Osteoblast (primary cell): Measurements from ENCODE around the gene CACNA1D. TPM values are rescaled to one million over a fixed set of nuclear protein-coding genes. Genes with fewer than 3 reads are reported as not detected.

Experiments used
- DNase-seq: peaks from one replicate; pipeline ENCODE4 v3.0.0; 2011; ENCODE audit warnings: low spot score, mixed read lengths; ENCODE audit not compliant: insufficient read length; ENCODE audit errors: missing footprints
- H2AFZ ChIP-seq: 2 replicates; pipeline ENCODE4 v1.6.0; 2011; ENCODE audit warnings: mild to moderate bottlenecking, low read length
- H3K27ac ChIP-seq: 2 replicates; pipeline ENCODE4 v1.5.1; 2011; ENCODE audit warnings: mild to moderate bottlenecking, low read depth, low read length, moderate library complexity
- H3K27me3 ChIP-seq: 2 replicates; pipeline ENCODE4 v1.6.0; 2012; ENCODE audit warnings: mild to moderate bottlenecking, control low read depth, inconsistent platforms, low read length, moderate library complexity; ENCODE audit not compliant: insufficient read depth
- H3K36me3 ChIP-seq: 2 replicates; pipeline ENCODE4 v1.5.1; 2011; ENCODE audit warnings: mild to moderate bottlenecking, low read length, control low read depth, moderate library complexity; ENCODE audit not compliant: insufficient read depth
- H3K4me1 ChIP-seq: 2 replicates; pipeline ENCODE4 v1.5.1; 2011; ENCODE audit warnings: mild to moderate bottlenecking, low read length, control low read depth, moderate library complexity; ENCODE audit not compliant: insufficient read depth
- H3K4me2 ChIP-seq: 2 replicates; pipeline ENCODE4 v1.6.0; 2011; ENCODE audit warnings: mild to moderate bottlenecking, low read length; ENCODE audit not compliant: insufficient read depth
- H3K4me3 ChIP-seq: fragments of 200-600 bp; sonication (generic); 3 replicates; pipeline ENCODE4 v1.5.1; 2012; ENCODE audit warnings: mild to moderate bottlenecking, low read length, inconsistent platforms; ENCODE audit not compliant: insufficient read depth
- H3K79me2 ChIP-seq: 2 replicates; pipeline ENCODE4 v1.6.0; 2012; ENCODE audit warnings: mild to moderate bottlenecking, low read length, control low read depth, inconsistent platforms; ENCODE audit not compliant: insufficient read depth
- H3K9me3 ChIP-seq: 2 replicates; pipeline ENCODE4 v1.5.1; 2011; ENCODE audit warnings: low read depth, low read length, control low read depth
- H4K20me1 ChIP-seq: 2 replicates; pipeline ENCODE4 v1.6.0; 2012; ENCODE audit warnings: mild to moderate bottlenecking, low read length, control low read depth; ENCODE audit not compliant: insufficient read depth
- CTCF ChIP-seq: IDR thresholded peaks from 2 replicates; pipeline ENCODE4 v1.5.1; 2011; ENCODE audit warnings: mild to moderate bottlenecking, low read depth, low read length, moderate library complexity; ENCODE audit errors: extremely low read depth
- total RNA-seq: library from RNA; depleted of rRNA; stranded (reverse); fragments of >200 nt; gene quantifications from 2 replicates; pipeline ENCODE4 v1.2.3, GENCODE V29; 2012

Gene CACNA1D
- total RNA-seq, 1 donor, result under 0.01 TPM

DNA sequence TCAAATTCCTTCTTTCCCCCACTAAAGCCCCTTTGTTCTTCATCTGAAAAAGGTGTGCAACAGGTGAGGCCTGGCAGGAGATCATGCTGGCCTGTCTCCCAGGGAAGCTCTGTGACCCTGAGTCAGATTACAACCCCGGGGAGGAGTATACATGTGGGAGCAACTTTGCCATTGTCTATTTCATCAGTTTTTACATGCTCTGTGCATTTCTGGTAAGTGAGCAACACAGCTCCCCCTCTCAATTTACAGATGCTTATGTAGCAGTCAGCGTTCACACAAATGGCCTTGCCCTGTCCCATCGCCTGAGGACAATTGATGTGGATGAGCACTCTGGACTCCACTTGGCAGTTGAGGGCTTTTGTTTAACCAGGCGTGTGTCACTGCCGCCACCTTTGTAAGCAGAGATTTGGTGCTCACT, 281.4 kb downstream of the CACNA1D start:
- no peak overlapping the region for H3K4me3 ChIP-seq

GRCh38 chr3:53776494-53777101, 282.2 kb downstream of the CACNA1D start:
- Histone ChIP-seq H3K4me3 (peak overlapping the region; percentile 13), H3K79me2 (no peaks in the 10 kb centered on the region), H3K27me3 (no peaks in the 10 kb centered on the region), H3K9me3 (no peaks in the 10 kb centered on the region), H3K4me1 (peaks cover 34% of the 10 kb centered on the region), H2AFZ (peak overlapping the region; percentile 16), H4K20me1 (no peaks in the 10 kb centered on the region), H3K36me3 (no peaks in the 10 kb centered on the region), H3K4me2 (peak overlapping the region; percentile 52), H3K27ac (peak overlapping the region; percentile 54)
- no peak for TF ChIP-seq CTCF
- DNase-seq, result no peak

More for the DNA sequence above, 281.4 kb downstream of the CACNA1D start:
- Histone ChIP-seq H2AFZ (peak overlapping the region; percentile 21), H3K4me2 (no peak overlapping the region), H3K36me3 (no peaks in the 10 kb centered on the region), H4K20me1 (no peaks in the 10 kb centered on the region), H3K9me3 (no peaks in the 10 kb centered on the region), H3K27me3 (peaks cover 3% of the 10 kb centered on the region), H3K27ac (peak overlapping the region; percentile 54), H3K79me2 (no peaks in the 10 kb centered on the region), H3K4me1 (peaks cover 34% of the 10 kb centered on the region)
- no peak for TF ChIP-seq CTCF
- no peak for DNase-seq

DNA sequence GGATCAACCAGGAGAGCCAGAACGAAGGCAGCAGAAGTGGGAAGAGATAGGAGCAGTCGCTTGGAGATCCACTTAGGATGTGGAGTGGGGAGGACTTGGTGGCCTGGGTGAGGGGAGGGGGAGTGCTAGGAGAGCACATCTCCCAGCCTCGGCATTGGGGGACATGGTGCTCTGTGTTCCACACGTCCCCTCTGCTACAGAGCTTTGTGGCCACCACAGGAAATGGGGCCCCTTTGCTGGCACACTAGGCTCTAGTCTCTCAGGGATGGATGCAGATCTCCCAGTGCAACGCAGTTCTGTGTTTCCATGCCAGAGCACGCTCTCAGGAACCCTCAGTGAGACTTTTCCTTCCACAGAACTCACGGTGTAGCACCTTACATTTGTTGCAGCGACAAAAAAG, 283.1 kb downstream of the CACNA1D start:
- H3K4me3 ChIP-seq, result no peak overlapping the region
- H3K27ac ChIP-seq, result peak overlapping the region; percentile 54
- no peaks in the 10 kb centered on the region for H3K79me2 ChIP-seq
- H4K20me1 ChIP-seq, result no peaks in the 10 kb centered on the region
- peaks cover 34% of the 10 kb centered on the region for H3K4me1 ChIP-seq
- H3K4me2 ChIP-seq, result no peak overlapping the region
- no peaks in the 10 kb centered on the region for H3K27me3 ChIP-seq
- no peak for DNase-seq
- no peak overlapping the region for H2AFZ ChIP-seq
- no peak for TF ChIP-seq CTCF
- H3K36me3 ChIP-seq, result no peaks in the 10 kb centered on the region
- H3K9me3 ChIP-seq, result no peaks in the 10 kb centered on the region

DNA sequence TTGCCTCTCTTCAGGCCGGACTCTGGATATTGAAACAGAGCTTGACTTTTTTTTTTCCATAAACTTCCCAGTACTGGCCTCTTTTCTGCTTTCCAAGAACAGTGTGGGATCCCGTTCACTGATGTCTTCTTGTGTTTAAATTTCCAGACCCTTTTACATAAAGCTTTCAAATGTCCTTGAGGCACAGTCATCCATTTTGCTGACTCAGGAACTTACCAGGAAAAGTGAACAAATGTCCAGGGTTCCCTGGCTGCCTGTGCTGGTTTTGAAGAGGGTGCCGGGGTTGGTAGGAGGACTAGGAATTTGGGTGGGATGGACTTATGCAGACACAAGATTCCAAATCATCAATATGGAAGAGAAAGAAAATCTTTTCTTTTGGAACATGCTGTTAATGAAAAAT, 283.7 kb downstream of the CACNA1D start:
- Histone ChIP-seq H4K20me1 (no peaks in the 10 kb centered on the region), H3K79me2 (no peaks in the 10 kb centered on the region), H3K27me3 (no peaks in the 10 kb centered on the region), H2AFZ (no peak overlapping the region), H3K9me3 (no peaks in the 10 kb centered on the region), H3K4me3 (no peak overlapping the region), H3K36me3 (no peaks in the 10 kb centered on the region), H3K27ac (no peak overlapping the region), H3K4me2 (no peak overlapping the region), H3K4me1 (peaks cover 29% of the 10 kb centered on the region)
- no peak for DNase-seq
- TF ChIP-seq CTCF, result no peak
